DND-41 (cell line): Measurements from ENCODE around the gene HNRNPLL.

Source experiments
- CTCF ChIP-seq: IDR thresholded peaks from 2 replicates; pipeline ENCODE4 v1.5.1; 2012; ENCODE audit warnings: borderline replicate concordance, low read length, moderate library complexity, mild to moderate bottlenecking; ENCODE audit not compliant: poor library complexity, severe bottlenecking; ENCODE audit errors: extremely low read depth
- EZH2 ChIP-seq: IDR thresholded peaks from 3 replicates; pipeline ENCODE4 v1.6.1; 2012; ENCODE audit warnings: borderline replicate concordance, low read depth, mild to moderate bottlenecking, moderate library complexity, low read length, inconsistent platforms; ENCODE audit not compliant: severe bottlenecking

- TF ChIP-seq EZH2 (no peak), CTCF (no peak)
Measured at GRCh38 chr2:38537937-38538525, 64.7 kb downstream of the HNRNPLL start.
